ENCODE results near the gene HDAC7.
"Not testable (repeated sequence)": the region's sequence is repeated elsewhere in the genome, so short reads cannot be mapped to it uniquely, and the experiment has no call there.

HDAC7 gene

DNA sequence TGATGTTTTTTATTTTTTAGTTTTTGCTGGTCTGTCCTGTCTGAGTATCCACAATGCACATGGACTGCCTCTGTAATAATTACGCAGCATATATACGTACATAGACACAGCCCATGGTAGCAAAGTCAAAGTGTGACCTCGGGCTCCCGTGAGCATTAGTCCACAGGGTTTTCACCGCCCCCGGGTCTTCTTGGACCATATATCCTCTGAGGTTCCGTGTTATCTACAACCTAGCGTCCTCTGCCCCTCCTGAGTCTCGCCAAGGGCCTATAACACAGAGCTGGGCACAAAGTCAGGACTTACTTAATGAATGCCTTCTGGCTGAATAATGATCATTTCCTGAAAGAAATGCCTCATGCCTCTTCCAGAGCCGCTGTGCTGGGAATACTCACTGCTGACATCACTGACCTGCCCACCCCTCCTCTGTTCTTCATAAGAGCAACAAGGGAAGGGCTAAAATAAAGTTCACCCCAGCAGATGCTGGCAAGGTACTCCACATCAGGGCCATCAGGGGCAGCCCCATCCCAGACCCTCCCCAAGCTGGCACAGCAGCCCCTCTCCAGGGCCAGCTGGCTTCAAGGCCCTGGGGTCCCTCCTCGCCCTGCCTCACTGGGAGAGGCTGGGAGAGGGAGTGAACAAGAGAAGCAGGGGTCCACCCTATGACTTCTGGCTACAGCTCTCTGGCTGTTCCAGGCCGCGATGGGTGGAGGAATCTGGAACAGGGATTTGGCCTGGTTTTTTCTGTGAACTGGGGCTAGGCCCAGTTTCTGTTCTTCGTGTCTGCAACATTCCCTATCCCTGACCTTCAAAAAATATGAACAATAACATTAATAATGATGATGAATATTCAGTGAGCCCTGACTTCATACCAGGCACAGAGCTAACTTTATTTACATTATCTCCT lies 7.9 kb downstream of the HDAC7 start:
- peak; percentile 88 for DNase-seq

- DNase-seq = no peak
Observed at GRCh38 chr12:47811072-47811396, 8.7 kb downstream of the HDAC7 start.

DNA sequence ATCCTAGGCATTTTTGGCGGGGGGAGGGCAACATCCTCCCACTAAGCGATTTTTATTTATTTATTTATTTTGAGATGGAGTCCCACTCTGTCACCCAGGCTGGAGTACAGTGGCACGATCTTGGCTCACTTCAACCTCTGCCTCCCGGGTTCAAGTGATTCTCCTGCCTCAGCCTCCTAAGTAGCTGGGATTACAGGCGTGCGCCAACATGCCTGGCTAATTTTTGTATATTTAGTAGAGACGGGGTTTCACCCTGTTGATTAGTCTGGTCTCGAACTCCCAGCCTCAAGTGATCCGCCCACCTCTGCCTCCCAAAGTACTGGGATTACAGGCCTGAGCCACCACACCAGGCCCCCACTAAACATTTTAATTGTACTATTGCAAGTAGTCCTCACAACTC lies 10.2 kb downstream of the HDAC7 start:
- not testable (repeated sequence) for DNase-seq

GRCh38 chr12:47808574-47809365 lies 10.9 kb downstream of the HDAC7 start:
- peak; percentile 51 for DNase-seq

DNA sequence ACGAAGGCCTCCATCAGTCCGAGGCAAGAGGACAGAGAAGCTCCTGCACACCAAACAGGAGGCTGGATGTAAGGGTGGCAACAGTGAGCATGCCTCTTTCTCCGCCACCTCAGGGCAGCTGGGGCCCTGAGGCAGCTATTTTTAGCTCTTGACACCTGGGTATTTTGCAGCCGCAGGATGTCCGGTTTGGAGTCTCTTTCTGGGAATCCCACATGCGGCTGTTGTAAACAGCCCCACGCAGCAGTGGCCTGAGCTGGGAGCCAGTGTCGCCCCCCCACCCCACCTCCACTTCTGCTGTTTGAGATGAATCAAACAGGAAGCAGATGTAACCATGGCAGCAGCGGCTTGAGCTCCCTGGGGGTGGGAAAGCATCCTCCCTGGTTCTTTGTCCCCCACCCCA lies 11.7 kb downstream of the HDAC7 start:
- peak; percentile 60 for DNase-seq

DNA sequence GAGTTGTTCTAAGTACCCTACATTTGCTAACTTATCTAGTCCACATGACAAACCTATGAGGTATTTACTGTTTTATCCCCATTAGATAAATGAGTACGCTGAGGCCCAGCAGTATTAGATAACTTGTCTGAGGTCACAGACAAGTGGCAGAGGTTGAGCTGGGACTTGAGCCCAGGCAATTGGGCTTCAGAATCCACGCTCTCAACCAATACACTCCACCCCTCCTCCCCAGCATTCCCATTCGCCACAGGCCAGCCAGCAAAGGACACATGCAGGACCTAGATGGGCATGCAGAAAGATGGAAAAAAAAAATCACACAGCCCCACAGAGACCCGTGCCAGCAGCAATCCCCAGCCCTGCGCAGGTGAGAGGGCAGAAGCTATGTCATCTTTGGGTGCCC lies 12.4 kb downstream of the HDAC7 start:
- no peak for DNase-seq

DNA sequence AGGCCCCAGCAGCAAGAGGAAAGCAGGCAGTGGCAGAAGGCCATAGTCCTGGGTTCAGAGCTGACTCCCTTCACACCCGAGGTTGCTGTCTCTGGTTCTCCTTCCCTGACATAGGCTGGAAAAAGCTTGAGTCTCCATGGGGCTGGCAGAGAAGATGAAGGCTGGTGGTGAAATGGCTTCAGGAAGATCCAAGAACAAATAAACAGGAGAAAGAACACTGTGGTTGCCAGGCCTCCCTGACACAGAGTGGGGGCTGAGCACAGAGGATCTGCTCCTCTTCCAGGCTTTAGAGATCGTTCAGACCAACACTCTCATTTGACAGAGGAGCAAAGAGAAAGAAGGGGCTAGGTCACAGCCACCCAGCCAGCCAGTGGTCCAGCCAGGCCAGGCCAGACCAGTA lies 14.3 kb downstream of the HDAC7 start:
- no peak for DNase-seq

- no peak for DNase-seq
Observed at GRCh38 chr12:47804171-47804570, 15.5 kb downstream of the HDAC7 start.

DNA sequence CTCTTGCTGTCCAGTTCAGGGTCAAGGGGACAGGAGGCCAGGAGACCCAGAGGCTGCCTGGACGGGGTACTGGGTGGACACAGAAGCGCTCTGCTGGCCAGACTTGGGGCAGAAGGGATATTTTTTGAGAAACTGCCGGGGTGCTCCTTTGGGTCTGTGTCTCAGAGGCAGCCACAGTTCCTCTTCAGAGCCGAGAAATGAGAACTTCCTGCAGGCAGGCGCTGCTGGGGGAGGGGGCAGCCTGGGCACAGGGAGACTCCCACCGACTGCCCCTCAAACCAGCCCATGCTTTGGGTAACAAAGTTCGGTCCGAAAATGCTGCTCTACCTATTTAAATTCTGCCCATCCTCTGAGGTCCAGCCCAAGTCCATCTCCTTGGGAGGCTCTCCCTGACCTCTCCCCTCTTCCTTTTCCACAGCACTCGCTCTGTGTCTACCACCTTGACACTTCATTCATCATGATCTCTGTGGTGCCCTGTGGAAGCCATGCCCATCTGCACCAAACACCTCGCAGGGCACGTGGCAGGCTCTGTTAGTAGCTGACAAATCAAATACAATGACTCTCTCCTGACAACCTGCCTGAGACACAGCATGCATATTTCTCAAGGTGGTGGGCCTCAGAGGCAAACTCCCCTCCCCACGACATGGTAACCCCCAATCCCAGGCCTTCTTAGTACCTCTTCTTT lies 16.4 kb downstream of the HDAC7 start:
- DNase-seq = no peak

- DNase-seq = no peak
Observed at GRCh38 chr12:47802312-47802711, 17.4 kb downstream of the HDAC7 start.

- no peak for DNase-seq
Observed at GRCh38 chr12:47801904-47802246, 17.8 kb downstream of the HDAC7 start.

GRCh38 chr12:47801170-47801903 lies 18.4 kb downstream of the HDAC7 start:
- DNase-seq = no peak

GRCh38 chr12:47800582-47800981 lies 19.1 kb downstream of the HDAC7 start:
- DNase-seq = no peak

- no peak for DNase-seq
Observed at GRCh38 chr12:47799357-47799955, 20.2 kb downstream of the HDAC7 start.

GRCh38 chr12:47798382-47798948 lies 21.2 kb downstream of the HDAC7 start:
- DNase-seq = no peak

DNA sequence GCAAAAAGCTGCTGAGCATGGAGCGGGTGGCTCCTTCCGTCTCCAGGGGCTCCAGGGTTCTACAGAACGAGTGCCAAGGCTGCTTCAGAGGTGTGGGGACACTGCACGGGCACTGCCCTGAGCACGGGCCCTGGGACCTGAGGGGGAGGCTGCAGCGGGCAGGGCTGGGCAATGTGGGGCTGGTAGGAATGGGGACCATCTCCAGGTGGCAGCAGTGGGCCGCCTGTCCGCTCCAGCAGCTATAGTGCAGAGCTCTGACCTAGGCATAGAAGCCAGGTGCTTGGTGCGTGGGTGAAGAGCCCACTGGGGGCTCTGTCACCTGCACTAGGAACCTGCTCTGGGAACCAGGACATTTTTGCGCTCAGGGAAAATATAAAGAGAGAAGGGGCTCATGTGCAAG lies 22.3 kb downstream of the HDAC7 start:
- DNase-seq = no peak

- no peak for DNase-seq
Observed at GRCh38 chr12:47795814-47796411, 23.8 kb downstream of the HDAC7 start.

DNA sequence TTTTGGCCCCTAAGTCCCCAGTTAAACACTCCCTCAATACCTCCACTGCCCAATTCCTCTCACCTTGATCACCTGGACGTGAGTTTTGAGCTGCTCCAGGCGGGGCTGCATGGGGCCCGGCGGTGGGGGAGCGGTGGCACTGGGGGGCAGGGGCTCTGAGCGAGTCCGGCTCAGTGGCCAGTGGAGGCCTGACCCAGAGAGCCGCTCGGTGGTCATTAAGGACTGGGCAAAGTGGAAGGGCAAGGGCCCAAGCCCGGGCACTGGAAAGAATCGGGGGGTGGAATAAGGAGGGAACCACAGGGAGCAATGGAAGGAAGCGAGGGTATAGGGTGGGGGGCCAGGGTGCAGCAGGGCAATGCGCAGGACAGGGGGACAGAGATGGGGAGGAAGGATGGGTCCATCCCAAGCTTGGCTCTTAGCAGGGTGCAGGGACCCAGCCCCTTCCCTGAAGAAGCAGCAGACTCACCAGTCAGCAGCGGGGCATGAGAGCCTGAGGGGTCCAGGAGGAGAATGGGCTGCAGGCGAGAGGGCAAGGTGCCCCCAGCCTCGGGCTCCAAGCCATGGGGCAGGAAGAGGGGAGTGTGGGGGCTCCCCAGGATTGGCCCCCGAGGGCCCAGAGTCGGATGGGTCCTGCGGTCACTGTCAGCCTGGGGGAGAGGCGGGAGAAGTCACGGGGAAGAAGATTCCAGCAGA lies 24.4 kb downstream of the HDAC7 start:
- no peak for DNase-seq

- DNase-seq = no peak
Observed at GRCh38 chr12:47794679-47795078, 25.0 kb downstream of the HDAC7 start.

DNA sequence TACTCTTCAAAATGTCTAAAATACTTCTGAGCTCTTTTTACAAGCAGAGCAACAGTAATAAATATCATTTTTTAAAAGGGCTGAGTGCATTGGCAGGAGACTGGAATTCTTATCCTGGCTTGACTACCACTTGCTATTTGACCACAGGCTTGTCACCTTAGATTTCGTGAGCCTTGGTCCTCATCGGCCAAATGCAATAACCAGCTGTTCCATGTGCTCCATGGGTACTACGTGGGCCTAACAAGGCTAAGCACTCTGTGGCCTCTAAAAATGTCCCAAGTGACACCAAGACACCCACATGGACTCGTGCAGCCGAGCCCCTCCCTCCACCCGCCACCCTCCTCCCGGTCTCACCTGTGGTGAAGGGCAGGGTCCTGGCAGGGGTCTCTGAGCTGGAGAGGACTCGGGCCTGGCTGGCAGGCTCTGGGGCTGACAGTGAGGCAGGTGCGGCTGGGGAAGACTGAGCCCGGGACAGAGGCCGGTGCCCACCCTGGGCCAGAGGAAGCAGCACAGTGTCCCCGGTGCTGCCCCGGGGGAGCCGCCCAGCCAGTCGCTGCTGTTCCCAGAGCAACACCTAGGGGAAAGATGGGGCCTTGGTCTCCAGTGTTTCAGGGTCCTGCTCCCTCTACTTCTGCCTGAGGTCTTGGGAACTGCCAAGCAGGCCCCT lies 26.6 kb downstream of the HDAC7 start:
- DNase-seq = no peak

DNA sequence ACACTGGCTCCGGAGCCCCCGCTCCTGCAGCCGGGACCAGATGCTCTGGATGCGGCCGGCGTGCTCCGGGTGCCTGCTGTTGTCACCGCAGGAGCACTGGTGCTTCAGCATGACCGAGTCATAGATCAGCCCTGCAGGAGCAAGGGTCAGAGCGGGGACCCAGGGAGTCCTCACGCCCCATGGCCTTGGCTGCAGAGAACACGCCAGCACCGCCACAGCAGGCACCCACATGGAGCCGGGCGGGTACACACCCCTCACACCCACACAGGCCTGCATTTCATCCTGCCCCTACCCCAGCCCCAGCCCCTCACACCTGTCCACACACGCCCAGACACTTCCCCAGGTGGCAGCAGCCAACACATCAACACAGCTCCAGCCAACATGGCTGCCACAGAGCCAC lies 27.8 kb downstream of the HDAC7 start:
- DNase-seq = no peak
